Measurements from ENCODE around the gene SEPTIN5. TPM values are rescaled to one million over a fixed set of nuclear protein-coding genes. Genes with fewer than 3 reads are reported as not detected.

The SEPTIN5 gene
- total RNA-seq, 1 donor from 2014 or later = 9.3 TPM

DNA sequence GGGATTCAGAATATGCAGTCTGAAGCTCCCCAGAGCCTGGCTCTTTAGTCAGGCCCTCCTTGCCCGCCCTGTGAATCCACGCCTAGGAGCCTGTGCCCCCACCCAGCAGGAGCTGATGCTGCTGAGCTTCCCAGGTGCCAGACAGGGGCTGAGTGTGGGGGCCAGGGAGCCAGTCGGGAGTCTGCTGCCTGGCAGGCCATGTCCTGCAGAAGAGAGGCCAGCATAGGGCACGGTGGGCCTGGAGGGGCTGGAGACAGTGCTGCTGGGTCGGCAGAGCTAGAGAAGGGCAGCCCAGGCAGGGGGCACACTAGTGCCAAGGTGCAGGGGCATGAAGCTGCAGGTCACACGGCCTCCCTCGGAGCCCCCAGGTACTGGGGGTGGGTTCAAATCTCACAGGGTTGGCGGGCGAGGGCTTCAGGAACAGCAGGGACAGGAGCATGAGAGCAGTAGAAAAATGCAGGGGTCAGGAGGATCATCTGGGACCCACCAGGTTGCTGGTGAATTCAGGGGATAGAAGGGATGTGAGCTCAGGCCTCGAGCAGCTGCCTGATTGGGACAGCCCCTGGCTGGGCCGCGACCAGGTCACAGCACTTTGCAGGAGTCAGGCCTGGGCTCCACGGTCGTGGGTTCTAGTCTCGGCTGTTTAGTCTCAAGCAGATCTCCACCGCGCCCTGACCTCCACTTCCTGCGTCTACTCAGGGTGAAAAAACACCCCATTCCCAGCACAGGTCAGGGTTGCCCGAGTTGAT, 4.1 kb upstream of the SEPTIN5 start:
- Histone ChIP-seq H3K4me1 (peaks cover 5% of the 10 kb centered on the region), H3K27ac (no peak overlapping the region)

DNA sequence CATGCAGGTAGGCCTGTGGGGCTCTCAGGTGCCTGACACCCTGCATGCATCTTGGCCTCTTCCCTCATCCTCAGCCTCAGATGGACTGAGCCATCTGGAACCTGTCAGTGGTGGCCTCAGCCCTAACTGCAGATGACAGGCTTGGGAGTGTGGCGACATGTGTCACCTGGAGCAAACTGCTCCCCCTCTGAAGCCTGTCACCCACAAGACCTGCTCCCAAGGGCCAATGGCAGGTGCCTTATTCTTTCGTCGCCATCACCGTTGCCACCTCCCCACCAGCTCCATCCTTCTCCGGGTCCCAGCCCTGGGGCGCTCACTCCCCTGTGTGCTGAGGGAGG, 3.6 kb upstream of the SEPTIN5 start:
- DNase-seq (peak; percentile 33), ATAC-seq (no peak)
- Histone ChIP-seq H3K4me3 (no peak overlapping the region), H3K36me3 (no peaks in the 10 kb centered on the region), H3K4me1 (peaks cover 5% of the 10 kb centered on the region), H3K9me3 (no peaks in the 10 kb centered on the region), H3K27ac (no peak overlapping the region), H3K27me3 (ENCODE audit: low read depth) (peaks cover 25% of the 10 kb centered on the region)
- intact Hi-C loops (cut with DNase I) = no loop called here
- TF ChIP-seq, protein P1, sequence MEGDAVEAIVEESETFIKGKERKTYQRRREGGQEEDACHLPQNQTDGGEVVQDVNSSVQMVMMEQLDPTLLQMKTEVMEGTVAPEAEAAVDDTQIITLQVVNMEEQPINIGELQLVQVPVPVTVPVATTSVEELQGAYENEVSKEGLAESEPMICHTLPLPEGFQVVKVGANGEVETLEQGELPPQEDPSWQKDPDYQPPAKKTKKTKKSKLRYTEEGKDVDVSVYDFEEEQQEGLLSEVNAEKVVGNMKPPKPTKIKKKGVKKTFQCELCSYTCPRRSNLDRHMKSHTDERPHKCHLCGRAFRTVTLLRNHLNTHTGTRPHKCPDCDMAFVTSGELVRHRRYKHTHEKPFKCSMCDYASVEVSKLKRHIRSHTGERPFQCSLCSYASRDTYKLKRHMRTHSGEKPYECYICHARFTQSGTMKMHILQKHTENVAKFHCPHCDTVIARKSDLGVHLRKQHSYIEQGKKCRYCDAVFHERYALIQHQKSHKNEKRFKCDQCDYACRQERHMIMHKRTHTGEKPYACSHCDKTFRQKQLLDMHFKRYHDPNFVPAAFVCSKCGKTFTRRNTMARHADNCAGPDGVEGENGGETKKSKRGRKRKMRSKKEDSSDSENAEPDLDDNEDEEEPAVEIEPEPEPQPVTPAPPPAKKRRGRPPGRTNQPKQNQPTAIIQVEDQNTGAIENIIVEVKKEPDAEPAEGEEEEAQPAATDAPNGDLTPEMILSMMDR (IDR thresholded peaks at IDR 0.05) = no peak

More for the DNA sequence above, 4.1 kb upstream of the SEPTIN5 start:
- H3K9me3 ChIP-seq = no peaks in the 10 kb centered on the region
- TF ChIP-seq, protein P1 (IDR thresholded peaks at IDR 0.05) = no peak
- peaks cover 19% of the 10 kb centered on the region for H3K27me3 ChIP-seq (ENCODE audit: low read depth)
- peak; percentile 38 for DNase-seq
- H3K36me3 ChIP-seq = no peaks in the 10 kb centered on the region
- intact Hi-C loops (cut with DNase I) = no loop called here
- no peak overlapping the region for H3K4me3 ChIP-seq
- ATAC-seq = no peak

DNA sequence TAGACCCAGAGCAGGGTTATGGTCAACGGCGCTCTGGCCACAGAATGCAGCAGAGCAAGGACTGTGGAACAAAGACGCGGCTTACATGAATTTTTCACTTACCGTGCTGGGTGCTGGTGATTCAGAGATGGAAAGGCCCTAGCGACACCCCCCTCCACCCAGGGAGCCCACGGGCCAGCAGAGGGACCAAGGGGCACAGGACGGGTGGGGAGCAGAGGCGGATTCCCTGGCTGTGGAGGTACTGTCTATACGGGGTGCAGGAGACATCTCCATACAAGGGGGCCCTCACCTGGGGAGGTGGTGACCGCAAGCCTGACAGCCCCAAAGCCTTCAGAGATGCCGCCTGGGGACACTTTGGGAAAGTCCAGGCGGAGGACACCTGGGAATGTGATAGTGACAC, 1.1 kb upstream of the SEPTIN5 start:
- TF ChIP-seq, protein P1 (IDR thresholded peaks at IDR 0.05) = no peak
- Histone ChIP-seq H3K27me3 (ENCODE audit: low read depth) (peaks cover 43% of the 10 kb centered on the region), H3K36me3 (no peaks in the 10 kb centered on the region), H3K27ac (no peak overlapping the region), H3K9me3 (no peaks in the 10 kb centered on the region), H3K4me1 (peaks cover 13% of the 10 kb centered on the region), H3K4me3 (no peak overlapping the region)
- ATAC-seq (no peak), DNase-seq (no peak)
- intact Hi-C loops (cut with DNase I) = no loop called here

DNA sequence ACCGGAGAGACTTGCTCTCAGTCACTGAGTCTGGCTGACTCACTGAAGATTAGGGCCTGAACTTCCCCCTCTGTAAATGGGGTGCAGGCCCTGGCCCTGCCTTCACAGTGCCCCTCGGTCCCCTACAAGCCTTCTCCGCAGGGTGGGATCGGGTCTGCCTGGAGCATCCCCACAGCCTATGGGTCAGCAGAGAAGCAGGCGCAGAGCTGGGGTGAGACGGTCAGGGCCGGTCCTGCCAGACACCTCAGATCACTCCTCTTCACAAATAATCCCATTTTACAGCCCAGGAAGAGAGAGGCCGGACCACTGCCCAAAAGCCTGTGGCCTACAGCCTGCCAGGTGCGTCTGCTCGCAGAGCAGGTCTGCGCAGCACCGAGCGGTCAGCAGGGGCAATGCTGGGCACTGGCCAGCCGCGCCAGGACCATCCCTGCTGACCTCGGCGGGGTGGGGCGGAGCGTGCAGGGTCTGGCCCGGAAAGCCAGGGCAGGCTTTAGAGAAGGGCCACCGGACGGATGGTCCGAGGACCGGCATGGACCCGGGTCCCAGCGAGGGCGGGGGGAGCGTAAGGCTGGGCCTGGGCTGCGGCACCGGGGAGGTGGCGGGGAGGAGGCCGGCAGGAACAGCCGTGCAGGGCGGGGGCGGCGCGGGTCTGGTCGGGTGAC, 522 bp upstream of the SEPTIN5 start:
- Histone ChIP-seq H3K4me3 (peak overlapping the region; percentile 56), H3K27ac (no peak overlapping the region), H3K27me3 (ENCODE audit: low read depth) (peaks cover 48% of the 10 kb centered on the region), H3K9me3 (no peaks in the 10 kb centered on the region), H3K4me1 (peaks cover 18% of the 10 kb centered on the region), H3K36me3 (no peaks in the 10 kb centered on the region)
- DNase-seq (no peak), ATAC-seq (peak; percentile 2 to 13)
- intact Hi-C loops (cut with DNase I) = no loop called here
- TF ChIP-seq, protein P1 (IDR thresholded peaks at IDR 0.05) = no peak

GRCh38 chr22:19715188-19715930, 1.1 kb downstream of the SEPTIN5 start:
- DNase-seq (no peak), ATAC-seq (no peak)
- intact Hi-C loops (cut with DNase I) = no loop called here
- TF ChIP-seq, protein P1 (IDR thresholded peaks at IDR 0.05) = no peak
- peaks cover 21% of the 10 kb centered on the region for H3K4me1 ChIP-seq
- H3K27me3 ChIP-seq (ENCODE audit: low read depth) = peaks cover 62% of the 10 kb centered on the region
- no peak overlapping the region for H3K27ac ChIP-seq
- H3K36me3 ChIP-seq = no peaks in the 10 kb centered on the region
- no peaks in the 10 kb centered on the region for H3K9me3 ChIP-seq
- H3K4me3 ChIP-seq = peak overlapping the region; percentile 56
